NB4 (cell line): ENCODE measurements around the gene RELL1.

Experiments
- CTCF ChIP-seq: IDR thresholded peaks from one replicate; pipeline ENCODE4 v1.5.1; 2012; ENCODE audit warnings: low read depth, low read length
- POLR2A ChIP-seq: IDR thresholded peaks from 2 replicates; pipeline ENCODE4 v1.6.1; 2011; ENCODE audit warnings: mild to moderate bottlenecking; ENCODE audit not compliant: insufficient read length; ENCODE audit errors: extremely low read depth
- TF ChIP-seq, protein P1 (sequence below): IDR thresholded peaks from 2 replicates; pipeline ENCODE4 v1.6.1; 2011; ENCODE audit warnings: low read depth, low read length

GRCh38 chr4:37726666-37727065 is 40.5 kb upstream of the RELL1 start:
- no peak for TF ChIP-seq CTCF
- TF ChIP-seq POLR2A: no peak
- TF ChIP-seq, protein P1, sequence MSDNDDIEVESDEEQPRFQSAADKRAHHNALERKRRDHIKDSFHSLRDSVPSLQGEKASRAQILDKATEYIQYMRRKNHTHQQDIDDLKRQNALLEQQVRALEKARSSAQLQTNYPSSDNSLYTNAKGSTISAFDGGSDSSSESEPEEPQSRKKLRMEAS: no peak
